Panc1 (cell line): ENCODE data around the gene OTUD3.

Source experiments
- POLR2AphosphoS5 ChIP-seq: IDR thresholded peaks from 2 replicates; pipeline ENCODE4 v1.6.1; 2012; ENCODE audit warnings: mild to moderate bottlenecking, low read depth, low read length, moderate library complexity
- SIN3A ChIP-seq: IDR thresholded peaks from 2 replicates; pipeline ENCODE4 v1.6.1; 2012; ENCODE audit warnings: low read depth, mild to moderate bottlenecking, low read length, moderate library complexity, borderline replicate concordance; ENCODE audit not compliant: insufficient read depth
- TCF7L2 ChIP-seq: IDR thresholded peaks from 2 replicates; pipeline ENCODE4 v1.6.1; 2011; ENCODE audit warnings: mild to moderate bottlenecking, low read depth, low read length, inconsistent platforms
- TF ChIP-seq, protein P1 (sequence below), 2 experiments: IDR thresholded peaks; 2 replicates each; pipeline ENCODE4 v1.6.1; 2011 to 2012; ENCODE audit warnings: low read depth in 2 of 2, control low read depth in 1 of 2, low read length in 1 of 2, mild to moderate bottlenecking in 1 of 2, moderate library complexity in 1 of 2; ENCODE audit not compliant: insufficient read depth in 1 of 2
- TF ChIP-seq, protein P2 (sequence below): fragments of 450-650 bp; IDR thresholded peaks from 2 replicates; pipeline ENCODE4 v1.5.1; 2017; ENCODE audit warnings: mild to moderate bottlenecking

DNA sequence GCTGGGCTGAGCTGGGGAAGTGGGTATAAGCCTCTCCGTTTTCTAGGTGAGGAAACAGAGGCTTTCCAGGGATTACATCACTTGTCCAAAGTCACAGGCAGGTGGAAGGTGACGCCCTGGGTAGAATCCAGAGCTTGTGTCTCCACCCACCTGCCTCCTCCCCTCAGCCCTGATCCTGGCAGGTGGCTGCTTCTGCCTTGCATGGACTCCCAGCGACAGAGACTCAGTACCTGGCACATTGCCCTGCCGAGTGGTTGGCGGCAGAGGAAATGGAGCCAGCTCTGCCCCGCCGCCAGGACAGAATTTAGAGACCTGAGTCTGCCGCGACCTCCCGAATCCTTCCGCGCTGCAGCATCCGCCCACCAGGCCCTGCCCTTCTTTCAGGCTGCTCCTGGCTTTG lies 39.1 kb downstream of the OTUD3 start:
- TF ChIP-seq, protein P1, sequence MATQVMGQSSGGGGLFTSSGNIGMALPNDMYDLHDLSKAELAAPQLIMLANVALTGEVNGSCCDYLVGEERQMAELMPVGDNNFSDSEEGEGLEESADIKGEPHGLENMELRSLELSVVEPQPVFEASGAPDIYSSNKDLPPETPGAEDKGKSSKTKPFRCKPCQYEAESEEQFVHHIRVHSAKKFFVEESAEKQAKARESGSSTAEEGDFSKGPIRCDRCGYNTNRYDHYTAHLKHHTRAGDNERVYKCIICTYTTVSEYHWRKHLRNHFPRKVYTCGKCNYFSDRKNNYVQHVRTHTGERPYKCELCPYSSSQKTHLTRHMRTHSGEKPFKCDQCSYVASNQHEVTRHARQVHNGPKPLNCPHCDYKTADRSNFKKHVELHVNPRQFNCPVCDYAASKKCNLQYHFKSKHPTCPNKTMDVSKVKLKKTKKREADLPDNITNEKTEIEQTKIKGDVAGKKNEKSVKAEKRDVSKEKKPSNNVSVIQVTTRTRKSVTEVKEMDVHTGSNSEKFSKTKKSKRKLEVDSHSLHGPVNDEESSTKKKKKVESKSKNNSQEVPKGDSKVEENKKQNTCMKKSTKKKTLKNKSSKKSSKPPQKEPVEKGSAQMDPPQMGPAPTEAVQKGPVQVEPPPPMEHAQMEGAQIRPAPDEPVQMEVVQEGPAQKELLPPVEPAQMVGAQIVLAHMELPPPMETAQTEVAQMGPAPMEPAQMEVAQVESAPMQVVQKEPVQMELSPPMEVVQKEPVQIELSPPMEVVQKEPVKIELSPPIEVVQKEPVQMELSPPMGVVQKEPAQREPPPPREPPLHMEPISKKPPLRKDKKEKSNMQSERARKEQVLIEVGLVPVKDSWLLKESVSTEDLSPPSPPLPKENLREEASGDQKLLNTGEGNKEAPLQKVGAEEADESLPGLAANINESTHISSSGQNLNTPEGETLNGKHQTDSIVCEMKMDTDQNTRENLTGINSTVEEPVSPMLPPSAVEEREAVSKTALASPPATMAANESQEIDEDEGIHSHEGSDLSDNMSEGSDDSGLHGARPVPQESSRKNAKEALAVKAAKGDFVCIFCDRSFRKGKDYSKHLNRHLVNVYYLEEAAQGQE (IDR thresholded peaks at IDR 0.05; ENCODE audit: insufficient read depth in 1 of 2, low read depth in 2 of 2, low read length in 1 of 2), result no peak
- TF ChIP-seq, protein P2, sequence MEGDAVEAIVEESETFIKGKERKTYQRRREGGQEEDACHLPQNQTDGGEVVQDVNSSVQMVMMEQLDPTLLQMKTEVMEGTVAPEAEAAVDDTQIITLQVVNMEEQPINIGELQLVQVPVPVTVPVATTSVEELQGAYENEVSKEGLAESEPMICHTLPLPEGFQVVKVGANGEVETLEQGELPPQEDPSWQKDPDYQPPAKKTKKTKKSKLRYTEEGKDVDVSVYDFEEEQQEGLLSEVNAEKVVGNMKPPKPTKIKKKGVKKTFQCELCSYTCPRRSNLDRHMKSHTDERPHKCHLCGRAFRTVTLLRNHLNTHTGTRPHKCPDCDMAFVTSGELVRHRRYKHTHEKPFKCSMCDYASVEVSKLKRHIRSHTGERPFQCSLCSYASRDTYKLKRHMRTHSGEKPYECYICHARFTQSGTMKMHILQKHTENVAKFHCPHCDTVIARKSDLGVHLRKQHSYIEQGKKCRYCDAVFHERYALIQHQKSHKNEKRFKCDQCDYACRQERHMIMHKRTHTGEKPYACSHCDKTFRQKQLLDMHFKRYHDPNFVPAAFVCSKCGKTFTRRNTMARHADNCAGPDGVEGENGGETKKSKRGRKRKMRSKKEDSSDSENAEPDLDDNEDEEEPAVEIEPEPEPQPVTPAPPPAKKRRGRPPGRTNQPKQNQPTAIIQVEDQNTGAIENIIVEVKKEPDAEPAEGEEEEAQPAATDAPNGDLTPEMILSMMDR, result no peak
- TF ChIP-seq TCF7L2 (no peak), POLR2AphosphoS5 (no peak), SIN3A (no peak)
